CD14-positive monocyte (primary cell): ENCODE data around the gene RAB4B. TPM values are rescaled to one million over a fixed set of nuclear protein-coding genes. Genes with fewer than 3 reads are reported as not detected.
A peak's percentile ranks its signal among the peaks of the same experiment; 100 is the strongest.
"Not testable (repeated sequence)": the region's sequence is repeated elsewhere in the genome, so short reads cannot be mapped to it uniquely, and the experiment has no call there.

Experiments
- DNase-seq, 3 donors: peaks; one replicate each; pipeline ENCODE4 v3.0.0-alpha.2; 2011 to 2022
- H2AFZ ChIP-seq: 2 replicates; pipeline ENCODE4 v1.6.0; 2012; ENCODE audit warnings: mild to moderate bottlenecking, low read depth, low read length, inconsistent platforms; ENCODE audit not compliant: insufficient read depth, poor library complexity, severe bottlenecking
- H3K27ac ChIP-seq, 2 donors: 1 replicate in 1 of 2; 2 replicates in 1 of 2; pipeline ENCODE4 v1.5.1; 2012 to 2013; ENCODE audit warnings: low read length in 2 of 2, control low read depth in 1 of 2, inconsistent platforms in 1 of 2, low read depth in 1 of 2, mild to moderate bottlenecking in 1 of 2
- H3K27me3 ChIP-seq, 2 donors: one replicate each; pipeline versions ENCODE4 v1.6.0 to v1.6.1; 2011 to 2013; ENCODE audit warnings: low read length in 2 of 2; ENCODE audit not compliant: control insufficient read depth in 2 of 2, insufficient read depth in 2 of 2
- H3K36me3 ChIP-seq, 2 donors: replicated peaks in 1 of 2; 1 replicate in 1 of 2; 2 replicates in 1 of 2; pipeline versions ENCODE4 v1.5.1 to v1.6.1; 2012 to 2013; ENCODE audit warnings: low read length in 2 of 2, control low read depth in 1 of 2, inconsistent platforms in 1 of 2, mild to moderate bottlenecking in 1 of 2; ENCODE audit not compliant: insufficient read depth in 2 of 2, control insufficient read depth in 1 of 2
- H3K4me1 ChIP-seq, 2 donors: 1 replicate in 1 of 2; 2 replicates in 1 of 2; pipeline versions ENCODE4 v1.5.1 to v1.6.1; 2012 to 2013; ENCODE audit warnings: low read length in 2 of 2, control low read depth in 1 of 2, inconsistent platforms in 1 of 2, mild to moderate bottlenecking in 1 of 2, moderate library complexity in 1 of 2; ENCODE audit not compliant: insufficient read depth in 2 of 2, control insufficient read depth in 1 of 2
- H3K4me2 ChIP-seq: replicated peaks from 2 replicates; pipeline ENCODE3; 2012; ENCODE audit warnings: low read length, moderate library complexity, mild to moderate bottlenecking; ENCODE audit not compliant: poor library complexity, severe bottlenecking; ENCODE audit errors: extremely low read depth
- H3K4me3 ChIP-seq, 3 experiments: fragments of 200-600 bp in 1 of 3; sonication (generic) in 1 of 3; replicated peaks in 1 of 3; 1 replicate in 2 of 3; 2 replicates in 1 of 3; pipeline ENCODE4 v1.5.1; 2011 to 2013; ENCODE audit warnings: low read length in 3 of 3, mild to moderate bottlenecking in 3 of 3, control low read depth in 2 of 3, low read depth in 2 of 3, inconsistent platforms in 1 of 3, moderate library complexity in 1 of 3
- H3K79me2 ChIP-seq: 2 replicates; pipeline ENCODE4 v1.6.0; 2012; ENCODE audit warnings: mild to moderate bottlenecking, control low read depth, inconsistent platforms, low read length, moderate library complexity; ENCODE audit not compliant: insufficient read depth
- H3K9ac ChIP-seq: 2 replicates; pipeline ENCODE4 v1.6.0; 2017; ENCODE audit warnings: low read length, mild to moderate bottlenecking; ENCODE audit not compliant: insufficient read depth, poor library complexity, severe bottlenecking
- H3K9me3 ChIP-seq, 2 donors: replicated peaks in 1 of 2; 1 replicate in 1 of 2; 2 replicates in 1 of 2; pipeline versions ENCODE4 v1.5.1 to v1.6.1; 2012 to 2013; ENCODE audit warnings: low read length in 2 of 2, control low read depth in 1 of 2; ENCODE audit not compliant: control insufficient read depth in 1 of 2, insufficient read depth in 1 of 2
- H4K20me1 ChIP-seq: 2 replicates; pipeline ENCODE4 v1.6.0; 2012; ENCODE audit warnings: mild to moderate bottlenecking, low read length, control low read depth, moderate library complexity; ENCODE audit not compliant: insufficient read depth
- H3K27ac Mint-ChIP-seq, 7 donors: one replicate each; pipeline ENCODE4 v1.8.0; 2020; ENCODE audit warnings: mild to moderate bottlenecking in 7 of 7, mixed read lengths in 7 of 7, moderate library complexity in 6 of 7, inconsistent platforms in 2 of 7
- H3K27me3 Mint-ChIP-seq, 3 donors: one replicate each; pipeline ENCODE4 v1.8.0; 2021 to 2022; ENCODE audit warnings: low read depth in 3 of 3, mild to moderate bottlenecking in 3 of 3, mixed read lengths in 3 of 3, moderate library complexity in 3 of 3, inconsistent platforms in 1 of 3
- H3K36me3 Mint-ChIP-seq, 2 donors: one replicate each; pipeline ENCODE4 v1.8.0; 2020; ENCODE audit warnings: mixed read lengths in 2 of 2, inconsistent platforms in 1 of 2, mild to moderate bottlenecking in 1 of 2
- H3K4me1 Mint-ChIP-seq: one replicate; pipeline ENCODE4 v1.8.0; 2020; ENCODE audit warnings: mild to moderate bottlenecking, mixed read lengths
- H3K4me3 Mint-ChIP-seq, 2 donors: one replicate each; pipeline ENCODE4 v1.8.0; 2020; ENCODE audit warnings: mild to moderate bottlenecking in 2 of 2, mixed read lengths in 2 of 2, moderate library complexity in 1 of 2
- H3K9me3 Mint-ChIP-seq, 7 donors: one replicate each; pipeline ENCODE4 v1.8.0; 2020 to 2022; ENCODE audit warnings: mixed read lengths in 7 of 7, mild to moderate bottlenecking in 6 of 7, moderate library complexity in 6 of 7, inconsistent platforms in 2 of 7
- CTCF ChIP-seq: fragments of 200-600 bp; IDR thresholded peaks from one replicate; pipeline ENCODE4 v1.8.0; 2022; ENCODE audit warnings: antibody characterized with exemption, mild to moderate bottlenecking
- WGBS: methylation state at CpG from one replicate; pipeline ENCODE4 v1.1.5; 2013; ENCODE audit warnings: missing lambda C conversion rate; ENCODE audit not compliant: insufficient coverage; 5-methylcytosine and 5-hydroxymethylcytosine counted together
- intact Hi-C, 2 donors: fragments of 100-400 bp; cut with micrococcal nuclease; formaldehyde crosslinking; loops; one replicate each; pipeline versions ENCODE4 v1.15.0 to v1.15.1; 2023
- polyA plus RNA-seq, 3 donors: library from polyadenylated mRNA; depleted of rRNA in 1 of 3; unstranded in 2 of 3; stranded (reverse) in 1 of 3; fragments of 300-500 nt in 2 of 3; fragments of >200 nt in 1 of 3; fragmentation: Illumina TruSeq in 2 of 3; gene quantifications; 1 replicate in 2 of 3; 2 replicates in 1 of 3; pipeline ENCODE4 v1.2.3, GENCODE V29; 2012 to 2021

RAB4B gene
- polyA plus RNA-seq, 3 donors, result 89.4 to 132 (median 108) TPM

GRCh38 chr19:40831502-40832430 lies 53.7 kb downstream of the RAB4B start:
- WGBS, result 0% methylated on average over 1 of the region's 7 CpGs
- Mint-ChIP-seq H3K4me3 (peak overlapping the region in 1 of 2 donors; percentile 64), H3K27me3 (peaks cover 0 to 3% (median 1%) of the 10 kb centered on the region in 3 donors), H3K4me1 (peaks cover 31% of the 10 kb centered on the region), H3K36me3 (peaks cover 5 to 6% of the 10 kb centered on the region in 2 donors), H3K9me3 (no peaks in the 10 kb centered on the region), H3K27ac (peak overlapping the region in 4 of 7 donors; percentile 32 to 63 (median 48))
- H3K79me2 ChIP-seq, result no peaks in the 10 kb centered on the region
- peak overlapping the region; percentile 30 for H2AFZ ChIP-seq
- H3K36me3 ChIP-seq, result no peaks in the 10 kb centered on the region
- DNase-seq, result peak in 2 of 3 donors; percentile 34 to 48
- no peaks in the 10 kb centered on the region for H3K27me3 ChIP-seq
- intact Hi-C loops, result no loop called here
- peak overlapping the region in 1 of 2 donors; percentile 0 for H3K27ac ChIP-seq
- H3K4me1 ChIP-seq, result peaks cover 15 to 24% of the 10 kb centered on the region in 2 donors
- no peaks in the 10 kb centered on the region for H4K20me1 ChIP-seq
- H3K4me2 ChIP-seq, result no peak overlapping the region
- no peak for TF ChIP-seq CTCF
- H3K9me3 ChIP-seq, result no peaks in the 10 kb centered on the region
- H3K4me3 ChIP-seq, result no peak overlapping the region
- H3K9ac ChIP-seq, result no peak overlapping the region

GRCh38 chr19:40832431-40832790 lies 54.4 kb downstream of the RAB4B start:
- H3K27ac Mint-ChIP-seq, result peak overlapping the region in 1 of 7 donors; percentile 54
- H3K4me2 ChIP-seq, H3K36me3 Mint-ChIP-seq, H2AFZ ChIP-seq, H3K9ac ChIP-seq, H3K4me3 Mint-ChIP-seq, DNase-seq, H3K27me3 ChIP-seq, H4K20me1 ChIP-seq, H3K4me3 ChIP-seq, H3K9me3 ChIP-seq, H3K27me3 Mint-ChIP-seq, H3K36me3 ChIP-seq, H3K79me2 ChIP-seq, intact Hi-C loops, H3K9me3 Mint-ChIP-seq: not testable (repeated sequence)
- Histone ChIP-seq H3K4me1 (peaks cover 15 to 24% of the 10 kb centered on the region in 2 donors), H3K27ac (peak overlapping the region in 1 of 2 donors; percentile 0)
- peaks cover 27% of the 10 kb centered on the region for H3K4me1 Mint-ChIP-seq
- WGBS, result no CpG with 5 or more reads among the region's 4 CpGs

GRCh38 chr19:40833728-40834533 lies 55.9 kb downstream of the RAB4B start:
- H3K9ac ChIP-seq, H3K36me3 Mint-ChIP-seq, H3K27ac ChIP-seq, H3K9me3 ChIP-seq, H3K79me2 ChIP-seq, intact Hi-C loops, H2AFZ ChIP-seq, H3K4me3 ChIP-seq, DNase-seq, H4K20me1 ChIP-seq, H3K36me3 ChIP-seq, H3K27me3 Mint-ChIP-seq, H3K27me3 ChIP-seq, H3K4me3 Mint-ChIP-seq, H3K9me3 Mint-ChIP-seq, H3K4me2 ChIP-seq: not testable (repeated sequence)
- peaks cover 15 to 24% of the 10 kb centered on the region in 2 donors for H3K4me1 ChIP-seq
- peaks cover 27% of the 10 kb centered on the region for H3K4me1 Mint-ChIP-seq
- H3K27ac Mint-ChIP-seq, result peak overlapping the region in 1 of 7 donors; percentile 23
- no CpG with 5 or more reads among the region's 7 CpGs for WGBS
